PFSK-1 (cell line): ENCODE measurements around the gene SLC9A9.

ENCODE experiments used
- FOXP2 ChIP-seq: optimal IDR thresholded peaks from 2 replicates; pipeline ENCODE3; 2011; ENCODE audit warnings: borderline replicate concordance, control low read depth, inconsistent platforms; ENCODE audit not compliant: insufficient read depth; ENCODE audit errors: extremely low read length, extremely low read depth
- POLR2AphosphoS5 ChIP-seq: IDR thresholded peaks from 2 replicates; pipeline ENCODE4 v1.6.1; 2012; ENCODE audit warnings: low read depth, mild to moderate bottlenecking, control low read depth, low read length, moderate library complexity
- SIN3A ChIP-seq: IDR thresholded peaks from 2 replicates; pipeline ENCODE4 v1.6.1; 2012; ENCODE audit warnings: mild to moderate bottlenecking, low read length, moderate library complexity, borderline replicate concordance; ENCODE audit not compliant: insufficient read depth
- TAF1 ChIP-seq: IDR thresholded peaks from 2 replicates; pipeline ENCODE4 v1.6.1; 2012; ENCODE audit warnings: low read length, control low read depth, borderline replicate concordance; ENCODE audit not compliant: insufficient read depth
- TF ChIP-seq, protein P1 (sequence below), 2 experiments: IDR thresholded peaks; 2 replicates each; pipeline versions ENCODE4 v1.6.1 to v1.8.0; 2011 to 2012; ENCODE audit warnings: low read depth in 2 of 2, low read length in 2 of 2, control low read depth in 1 of 2, inconsistent platforms in 1 of 2, mild to moderate bottlenecking in 1 of 2, moderate library complexity in 1 of 2; ENCODE audit not compliant: insufficient read depth in 1 of 2

The SLC9A9 gene

DNA sequence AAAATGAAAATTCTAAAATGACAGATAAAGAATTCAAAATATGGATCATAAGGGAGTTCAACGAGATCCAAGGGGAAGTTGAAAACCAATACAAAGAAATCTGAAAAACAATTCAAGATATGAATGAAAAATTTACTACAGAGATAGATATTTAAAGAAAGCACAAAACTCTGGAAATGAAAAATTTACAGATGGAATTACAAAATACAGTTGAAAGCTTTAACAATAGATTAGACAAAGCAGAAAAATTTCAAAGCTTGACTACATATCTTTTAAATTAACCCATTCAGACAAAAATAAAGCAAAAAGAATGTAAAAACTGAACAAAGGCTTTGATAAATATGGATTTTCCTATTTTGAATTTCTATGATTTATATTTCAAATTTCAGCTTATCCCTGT is 211.1 kb downstream of the SLC9A9 start:
- TF ChIP-seq TAF1 (no peak), POLR2AphosphoS5 (no peak), SIN3A (no peak), FOXP2 (no peak)
- TF ChIP-seq, protein P1, sequence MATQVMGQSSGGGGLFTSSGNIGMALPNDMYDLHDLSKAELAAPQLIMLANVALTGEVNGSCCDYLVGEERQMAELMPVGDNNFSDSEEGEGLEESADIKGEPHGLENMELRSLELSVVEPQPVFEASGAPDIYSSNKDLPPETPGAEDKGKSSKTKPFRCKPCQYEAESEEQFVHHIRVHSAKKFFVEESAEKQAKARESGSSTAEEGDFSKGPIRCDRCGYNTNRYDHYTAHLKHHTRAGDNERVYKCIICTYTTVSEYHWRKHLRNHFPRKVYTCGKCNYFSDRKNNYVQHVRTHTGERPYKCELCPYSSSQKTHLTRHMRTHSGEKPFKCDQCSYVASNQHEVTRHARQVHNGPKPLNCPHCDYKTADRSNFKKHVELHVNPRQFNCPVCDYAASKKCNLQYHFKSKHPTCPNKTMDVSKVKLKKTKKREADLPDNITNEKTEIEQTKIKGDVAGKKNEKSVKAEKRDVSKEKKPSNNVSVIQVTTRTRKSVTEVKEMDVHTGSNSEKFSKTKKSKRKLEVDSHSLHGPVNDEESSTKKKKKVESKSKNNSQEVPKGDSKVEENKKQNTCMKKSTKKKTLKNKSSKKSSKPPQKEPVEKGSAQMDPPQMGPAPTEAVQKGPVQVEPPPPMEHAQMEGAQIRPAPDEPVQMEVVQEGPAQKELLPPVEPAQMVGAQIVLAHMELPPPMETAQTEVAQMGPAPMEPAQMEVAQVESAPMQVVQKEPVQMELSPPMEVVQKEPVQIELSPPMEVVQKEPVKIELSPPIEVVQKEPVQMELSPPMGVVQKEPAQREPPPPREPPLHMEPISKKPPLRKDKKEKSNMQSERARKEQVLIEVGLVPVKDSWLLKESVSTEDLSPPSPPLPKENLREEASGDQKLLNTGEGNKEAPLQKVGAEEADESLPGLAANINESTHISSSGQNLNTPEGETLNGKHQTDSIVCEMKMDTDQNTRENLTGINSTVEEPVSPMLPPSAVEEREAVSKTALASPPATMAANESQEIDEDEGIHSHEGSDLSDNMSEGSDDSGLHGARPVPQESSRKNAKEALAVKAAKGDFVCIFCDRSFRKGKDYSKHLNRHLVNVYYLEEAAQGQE (IDR thresholded peaks at IDR 0.05; ENCODE audit: insufficient read depth in 1 of 2, low read depth in 2 of 2, low read length in 2 of 2) = no peak

DNA sequence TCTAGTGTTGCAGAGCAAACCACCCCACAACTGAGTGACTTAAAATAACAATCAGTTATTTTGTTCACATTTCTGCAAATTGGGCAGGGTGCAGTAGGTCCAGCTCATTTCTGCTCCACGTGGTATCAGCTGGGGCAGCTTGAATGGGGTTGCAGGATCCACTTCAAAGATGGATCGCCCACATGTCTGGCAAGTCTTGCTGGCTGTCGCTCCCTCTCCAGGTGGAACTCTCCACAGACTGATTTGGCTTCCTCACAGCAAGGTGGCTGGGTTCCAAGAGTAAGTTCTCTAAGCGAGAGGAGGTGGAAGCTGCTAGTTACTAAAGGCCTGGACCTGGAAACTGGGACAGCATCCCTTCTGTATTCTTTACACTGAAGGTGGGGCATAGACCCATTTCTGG is 213.3 kb downstream of the SLC9A9 start:
- TF ChIP-seq, protein P1 (IDR thresholded peaks at IDR 0.05; ENCODE audit: insufficient read depth in 1 of 2, low read depth in 2 of 2, low read length in 2 of 2) = no peak
- TF ChIP-seq FOXP2 = no peak
- TF ChIP-seq SIN3A = no peak
- no peak for TF ChIP-seq TAF1
- no peak for TF ChIP-seq POLR2AphosphoS5

DNA sequence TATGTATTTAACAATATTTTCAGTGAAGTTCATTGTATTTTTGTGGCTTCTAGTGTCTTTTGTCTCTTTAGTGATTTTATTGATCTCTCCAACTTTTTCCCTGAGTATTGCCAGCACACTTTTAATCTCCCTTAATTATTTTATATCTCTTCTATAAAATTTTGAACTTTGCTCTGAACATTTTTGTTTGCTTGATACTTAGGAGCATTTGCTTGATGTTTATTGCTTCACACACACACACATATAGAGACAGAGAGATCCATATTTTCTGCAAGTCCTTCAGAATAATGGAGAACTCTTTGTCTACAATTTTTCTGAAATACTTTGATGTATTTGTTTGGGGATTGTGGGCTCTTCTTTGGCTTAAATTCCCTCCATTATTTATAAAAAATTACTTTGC is 213.8 kb downstream of the SLC9A9 start:
- TF ChIP-seq POLR2AphosphoS5 = no peak
- no peak for TF ChIP-seq TAF1
- TF ChIP-seq SIN3A = no peak
- no peak for TF ChIP-seq FOXP2
- TF ChIP-seq, protein P1 (IDR thresholded peaks at IDR 0.05; ENCODE audit: insufficient read depth in 1 of 2, low read depth in 2 of 2, low read length in 2 of 2) = no peak

DNA sequence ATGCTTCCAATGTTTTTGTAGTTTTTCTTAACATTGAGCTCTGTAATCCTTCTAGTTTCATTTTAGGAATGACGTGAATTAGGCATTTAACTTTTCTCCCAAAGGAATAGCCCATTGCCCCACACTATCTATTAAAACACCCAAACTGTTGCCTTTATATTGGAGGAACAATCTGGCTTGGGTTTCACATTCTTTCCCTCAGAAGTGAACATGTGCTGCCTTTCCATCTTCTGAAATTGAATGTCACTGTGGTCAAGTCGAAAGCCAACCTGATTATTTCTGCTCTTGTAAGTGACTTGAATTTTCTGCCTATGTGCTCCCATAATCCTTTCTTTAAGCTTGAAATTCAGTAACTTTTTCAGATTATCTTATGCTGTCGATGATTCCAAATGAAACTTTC is 214.5 kb downstream of the SLC9A9 start:
- no peak for TF ChIP-seq SIN3A
- TF ChIP-seq, protein P1 (IDR thresholded peaks at IDR 0.05; ENCODE audit: insufficient read depth in 1 of 2, low read depth in 2 of 2, low read length in 2 of 2) = no peak
- TF ChIP-seq TAF1 = no peak
- no peak for TF ChIP-seq FOXP2
- TF ChIP-seq POLR2AphosphoS5 = no peak

DNA sequence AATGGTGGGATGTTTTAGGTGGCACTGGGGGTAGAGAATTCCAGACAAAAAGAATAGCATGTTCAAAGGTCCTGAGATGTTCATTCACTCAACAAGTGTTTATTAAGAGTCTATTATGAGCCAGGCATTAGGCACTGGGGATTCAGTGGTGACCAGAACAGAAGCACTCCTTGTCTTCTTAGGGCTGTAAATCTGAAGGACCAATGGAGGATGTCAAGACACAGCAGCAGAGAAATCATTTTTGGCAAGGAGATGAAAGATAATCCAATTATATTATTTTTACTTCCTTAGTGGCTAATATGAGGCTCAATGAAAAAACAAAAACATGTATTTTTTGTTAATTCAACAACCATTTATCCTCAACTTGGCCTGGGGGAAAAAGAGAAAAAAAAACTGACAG is 218.5 kb downstream of the SLC9A9 start:
- TF ChIP-seq POLR2AphosphoS5 (no peak), FOXP2 (no peak), TAF1 (no peak), SIN3A (no peak)
- TF ChIP-seq, protein P1 (IDR thresholded peaks at IDR 0.05; ENCODE audit: insufficient read depth in 1 of 2, low read depth in 2 of 2, low read length in 2 of 2) = no peak
